Right lobe of liver (tissue), 6 donors: Measurements from ENCODE around the gene HSPG2. TPM values are rescaled to one million over a fixed set of nuclear protein-coding genes. Genes with fewer than 3 reads are reported as not detected.

Source experiments
- ATAC-seq, 4 donors: fragments of 200-7000 bp; cut with Tn5 transposase; one replicate each; pipeline ENCODE4 v1.9.1; 2020; ENCODE audit warnings: mild to moderate bottlenecking in 4 of 4, moderate library complexity in 4 of 4
- DNase-seq, 3 donors: peaks; one replicate each; pipeline ENCODE4 v3.0.0-alpha.2; 2020
- H3K27ac ChIP-seq, 3 donors: fragments of 200-600 bp; one replicate each; pipeline ENCODE4 v1.8.0; 2022
- H3K27me3 ChIP-seq, 2 donors: fragments of 200-600 bp; one replicate each; pipeline ENCODE4 v1.8.0; 2022
- H3K36me3 ChIP-seq, 4 donors: fragments of 200-600 bp; sonication (generic) in 1 of 4; one replicate each; pipeline versions ENCODE4 v1.5.1 to v1.8.0; 2017 to 2022; ENCODE audit warnings: control low read depth in 1 of 4
- H3K4me1 ChIP-seq, 4 donors: fragments of 200-600 bp; sonication (generic) in 1 of 4; one replicate each; pipeline versions ENCODE4 v1.5.1 to v1.8.0; 2017 to 2022; ENCODE audit warnings: control low read depth in 1 of 4
- H3K4me3 ChIP-seq, 3 donors: fragments of 200-600 bp; one replicate each; pipeline ENCODE4 v1.8.0; 2022
- H3K9me3 ChIP-seq, 4 donors: fragments of 200-600 bp; sonication (generic) in 1 of 4; one replicate each; pipeline versions ENCODE4 v1.5.1 to v1.8.0; 2017 to 2022; ENCODE audit warnings: control low read depth in 1 of 4
- POLR2A ChIP-seq: fragments of 450-650 bp; IDR thresholded peaks from one replicate; pipeline ENCODE4 v1.6.1; 2017; ENCODE audit warnings: antibody characterized with exemption, mild to moderate bottlenecking
- WGBS: methylation state at CpG from one replicate; pipeline ENCODE4 v1.1.6; 2018; ENCODE audit warnings: low coverage, low lambda C conversion rate; ENCODE audit not compliant: insufficient coverage; ENCODE audit errors: missing lambda C conversion rate; 5-methylcytosine and 5-hydroxymethylcytosine counted together
- intact Hi-C, 2 donors: fragments of 100-400 bp; cut with DNase I; formaldehyde crosslinking; loops; one replicate each; pipeline versions ENCODE4 v1.11.2 to v1.14.1; 2022
- total RNA-seq, 6 experiments: library from RNA; depleted of rRNA in 2 of 6; stranded (reverse); fragments of >200 nt in 2 of 6; fragmentation: NEBNext Ultra II Directional in 3 of 6; extraction: Animal tissue kit (Norgen Biotek cat#: 25700) in 3 of 6; gene quantifications; one replicate each; pipeline versions ENCODE4 v1.1.0 to v1.2.4, GENCODE V29; 2016 to 2023
- TF ChIP-seq, protein P1 (sequence below), 4 donors: fragments of 200-600 bp in 3 of 4; fragments of 450-650 bp in 1 of 4; IDR thresholded peaks; one replicate each; pipeline versions ENCODE4 v1.5.1 to v1.8.0; 2016 to 2022; ENCODE audit warnings: antibody characterized with exemption in 4 of 4, mild to moderate bottlenecking in 2 of 4
- donor health status: DM: no; HTN: yes; CAD: no.
- donor health status: DM: no; HTN: no; CAD: no.
- donor health status: DM: no; HTN: no; CAD: no.
- donor health status: DM: no; HTN: yes; CAD: no.
- donor health status: DM: no; HTN: yes; CAD: no.

Gene HSPG2
- total RNA-seq, 6 experiments from 2014 or later: 31.3 to 90.9 (median 43.7) TPM

DNA sequence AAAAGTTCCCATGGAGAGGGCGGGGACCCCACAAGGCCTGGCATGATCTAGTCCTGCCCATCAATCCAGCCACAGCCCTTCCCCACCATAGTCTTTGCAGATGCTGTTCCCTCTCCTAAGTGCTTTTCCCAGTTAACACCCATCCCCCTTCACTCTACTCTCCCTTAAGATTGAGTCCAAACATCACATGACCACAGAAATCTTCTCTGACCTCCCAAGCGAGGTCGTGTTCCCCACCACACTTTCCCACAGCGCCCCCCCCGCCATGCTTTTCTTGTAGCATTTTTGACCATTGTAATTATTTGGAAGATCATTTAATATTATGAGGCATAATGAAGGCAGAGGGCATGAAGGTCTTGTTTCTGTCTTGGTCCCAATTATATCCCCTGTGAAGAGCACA is 4.3 kb upstream of the HSPG2 start:
- H3K27ac ChIP-seq: no peak overlapping the region
- no peaks in the 10 kb centered on the region for H3K27me3 ChIP-seq
- ATAC-seq (no peak), DNase-seq (no peak)
- H3K9me3 ChIP-seq: no peaks in the 10 kb centered on the region
- H3K4me3 ChIP-seq: no peak overlapping the region
- H3K36me3 ChIP-seq: no peaks in the 10 kb centered on the region
- TF ChIP-seq, protein P1, sequence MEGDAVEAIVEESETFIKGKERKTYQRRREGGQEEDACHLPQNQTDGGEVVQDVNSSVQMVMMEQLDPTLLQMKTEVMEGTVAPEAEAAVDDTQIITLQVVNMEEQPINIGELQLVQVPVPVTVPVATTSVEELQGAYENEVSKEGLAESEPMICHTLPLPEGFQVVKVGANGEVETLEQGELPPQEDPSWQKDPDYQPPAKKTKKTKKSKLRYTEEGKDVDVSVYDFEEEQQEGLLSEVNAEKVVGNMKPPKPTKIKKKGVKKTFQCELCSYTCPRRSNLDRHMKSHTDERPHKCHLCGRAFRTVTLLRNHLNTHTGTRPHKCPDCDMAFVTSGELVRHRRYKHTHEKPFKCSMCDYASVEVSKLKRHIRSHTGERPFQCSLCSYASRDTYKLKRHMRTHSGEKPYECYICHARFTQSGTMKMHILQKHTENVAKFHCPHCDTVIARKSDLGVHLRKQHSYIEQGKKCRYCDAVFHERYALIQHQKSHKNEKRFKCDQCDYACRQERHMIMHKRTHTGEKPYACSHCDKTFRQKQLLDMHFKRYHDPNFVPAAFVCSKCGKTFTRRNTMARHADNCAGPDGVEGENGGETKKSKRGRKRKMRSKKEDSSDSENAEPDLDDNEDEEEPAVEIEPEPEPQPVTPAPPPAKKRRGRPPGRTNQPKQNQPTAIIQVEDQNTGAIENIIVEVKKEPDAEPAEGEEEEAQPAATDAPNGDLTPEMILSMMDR (IDR thresholded peaks at IDR 0.05): no peak
- TF ChIP-seq POLR2A: no peak
- peaks cover 0 to 4% (median 0%) of the 10 kb centered on the region in 4 donors for H3K4me1 ChIP-seq
- 62% methylated on average over 4 of the region's 5 CpGs for WGBS
- intact Hi-C loops: no loop called here

DNA sequence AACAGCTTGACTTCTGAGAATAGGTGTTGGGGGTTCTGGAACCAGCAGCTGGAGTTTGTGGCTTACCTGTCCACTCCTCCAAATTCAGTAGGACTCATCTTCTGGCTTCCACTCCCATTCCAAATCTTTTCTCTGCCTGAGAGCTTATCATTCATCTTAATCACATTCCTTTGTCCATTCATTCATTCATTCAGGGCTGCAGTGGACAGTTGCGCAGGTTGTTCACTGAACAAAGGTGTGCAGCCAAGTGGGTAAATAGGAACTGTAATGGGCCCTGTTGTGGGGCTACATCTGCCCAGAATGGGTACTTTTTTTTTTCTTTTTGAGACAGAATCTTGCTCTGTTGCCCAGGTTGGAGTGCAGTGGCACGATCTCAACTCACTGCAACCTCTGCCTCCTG is 3.4 kb upstream of the HSPG2 start:
- TF ChIP-seq, protein P1 (IDR thresholded peaks at IDR 0.05): no peak
- no peak for TF ChIP-seq POLR2A
- DNase-seq: no peak
- intact Hi-C loops: no loop called here
- Histone ChIP-seq H3K36me3 (no peaks in the 10 kb centered on the region), H3K27ac (no peak overlapping the region), H3K4me1 (peaks cover 0 to 4% (median 0%) of the 10 kb centered on the region in 4 donors), H3K27me3 (no peaks in the 10 kb centered on the region), H3K9me3 (no peaks in the 10 kb centered on the region), H3K4me3 (no peak overlapping the region)
- ATAC-seq: no peak
- 80% methylated on average over 1 of the region's 2 CpGs for WGBS

DNA sequence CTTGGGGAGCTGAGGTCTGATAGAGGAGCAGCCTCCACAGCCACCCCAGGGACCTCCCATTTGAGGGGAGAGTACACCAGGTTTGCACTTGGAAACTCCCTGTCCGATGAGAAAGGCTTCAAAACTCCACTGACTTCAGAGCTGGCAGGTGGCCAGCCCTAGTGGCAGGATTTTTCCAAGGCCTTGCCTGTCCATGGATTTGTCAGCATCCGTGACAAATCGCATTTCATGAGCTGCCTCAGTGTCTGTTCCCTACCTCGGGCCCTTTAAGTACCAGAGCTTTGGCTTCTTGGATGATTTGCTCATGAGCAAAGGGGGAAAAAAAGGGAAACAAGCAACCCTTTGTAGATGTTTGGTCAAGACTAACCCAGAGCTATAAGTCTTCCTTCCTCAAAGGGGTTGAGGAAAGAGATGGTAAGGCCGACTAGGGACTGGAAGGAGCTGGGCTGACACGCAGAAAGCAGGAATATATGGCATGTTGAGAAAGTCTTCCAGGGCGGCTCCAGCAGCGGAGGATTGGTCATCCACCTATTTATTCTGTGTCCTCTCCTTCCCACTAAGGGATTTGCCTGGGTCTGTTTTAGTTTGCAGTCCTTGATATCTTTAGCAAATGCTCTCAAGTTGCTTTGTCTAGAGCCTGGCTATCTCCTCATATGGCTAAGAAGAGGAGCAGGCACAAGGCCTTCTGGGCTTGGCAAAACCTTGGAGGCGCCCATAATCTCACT is 2.7 kb upstream of the HSPG2 start:
- H3K27ac ChIP-seq: peak overlapping the region in 1 of 3 donors; percentile 9
- ATAC-seq: peak; percentile 28 to 67 (median 45)

DNA sequence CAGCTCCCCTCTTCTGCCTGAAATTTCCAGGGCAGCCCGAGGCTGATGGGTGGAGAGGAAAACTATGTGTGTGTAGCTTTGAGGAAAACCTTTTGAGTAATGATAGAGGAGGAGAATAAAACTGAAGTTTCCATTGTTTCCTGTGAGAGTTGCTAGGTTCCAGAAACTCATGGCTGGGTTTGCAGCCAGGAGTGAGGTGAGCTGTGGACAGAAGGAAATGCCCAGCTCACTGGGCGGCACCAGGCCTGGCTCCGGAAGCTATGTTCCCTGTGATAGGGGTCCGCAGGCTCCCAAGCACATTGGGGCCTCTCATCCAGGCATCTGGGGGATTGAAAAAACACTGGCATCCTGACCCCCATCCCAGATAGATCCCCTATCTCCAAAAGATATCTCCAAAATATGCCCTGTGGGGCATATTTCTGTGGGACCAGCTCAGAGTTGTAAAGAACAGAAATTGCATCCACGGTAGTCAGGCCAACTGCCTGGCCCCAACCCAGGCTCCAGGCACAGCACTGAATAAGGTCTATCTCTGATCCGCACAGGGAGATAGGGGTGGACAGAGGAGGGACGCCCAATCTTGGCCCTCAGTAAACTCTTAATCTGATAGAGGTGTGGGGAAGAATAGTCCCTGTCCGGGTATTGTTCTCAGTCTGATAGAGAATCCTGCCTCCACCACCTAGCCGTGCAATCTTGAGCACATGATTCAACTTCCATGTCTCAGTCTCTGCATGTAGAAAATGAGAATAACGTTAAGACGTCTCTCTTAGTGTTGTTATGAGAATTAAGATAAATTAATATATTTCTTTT is 1.8 kb upstream of the HSPG2 start:
- no peaks in the 10 kb centered on the region for H3K36me3 ChIP-seq
- H3K27me3 ChIP-seq: no peaks in the 10 kb centered on the region
- ATAC-seq (no peak), DNase-seq (no peak)
- no peaks in the 10 kb centered on the region for H3K9me3 ChIP-seq
- 59% methylated on average over 8 of the region's 11 CpGs for WGBS
- peaks cover 0 to 4% (median 0%) of the 10 kb centered on the region in 4 donors for H3K4me1 ChIP-seq
- TF ChIP-seq, protein P1 (IDR thresholded peaks at IDR 0.05): no peak
- no peak for TF ChIP-seq POLR2A
- H3K4me3 ChIP-seq: no peak overlapping the region
- peak overlapping the region in 2 of 3 donors; percentile 3 to 9 for H3K27ac ChIP-seq
- intact Hi-C loops: no loop called here

More for the DNA sequence above, 2.7 kb upstream of the HSPG2 start:
- DNase-seq: peak; percentile 76 to 86 (median 79)
- 30% methylated on average over 9 of the region's 9 CpGs for WGBS
- H3K9me3 ChIP-seq: no peaks in the 10 kb centered on the region
- TF ChIP-seq POLR2A: no peak
- TF ChIP-seq, protein P1 (IDR thresholded peaks at IDR 0.05): peak; percentile 31 to 42 (median 41)
- no peak overlapping the region for H3K4me3 ChIP-seq
- H3K27me3 ChIP-seq: no peaks in the 10 kb centered on the region
- peaks cover 0 to 4% (median 0%) of the 10 kb centered on the region in 4 donors for H3K4me1 ChIP-seq
- H3K36me3 ChIP-seq: no peaks in the 10 kb centered on the region
- intact Hi-C loops: no loop called here
